NOMO-1 treated with dmso at 0.1 percent for 144 hours (cell line): ENCODE measurements around the gene MBD3.
"Not testable (repeated sequence)": the region's sequence is repeated elsewhere in the genome, so short reads cannot be mapped to it uniquely, and the experiment has no call there.

Experiments
- DNase-seq: peaks from one replicate; lab custom pipeline; 2025; ENCODE audit not compliant: unreplicated experiment; lab: John Stamatoyannopoulos, UW

Gene MBD3

GRCh38 chr19:1551068-1552040, 41.3 kb downstream of the MBD3 start:
- DNase-seq = no peak

DNA sequence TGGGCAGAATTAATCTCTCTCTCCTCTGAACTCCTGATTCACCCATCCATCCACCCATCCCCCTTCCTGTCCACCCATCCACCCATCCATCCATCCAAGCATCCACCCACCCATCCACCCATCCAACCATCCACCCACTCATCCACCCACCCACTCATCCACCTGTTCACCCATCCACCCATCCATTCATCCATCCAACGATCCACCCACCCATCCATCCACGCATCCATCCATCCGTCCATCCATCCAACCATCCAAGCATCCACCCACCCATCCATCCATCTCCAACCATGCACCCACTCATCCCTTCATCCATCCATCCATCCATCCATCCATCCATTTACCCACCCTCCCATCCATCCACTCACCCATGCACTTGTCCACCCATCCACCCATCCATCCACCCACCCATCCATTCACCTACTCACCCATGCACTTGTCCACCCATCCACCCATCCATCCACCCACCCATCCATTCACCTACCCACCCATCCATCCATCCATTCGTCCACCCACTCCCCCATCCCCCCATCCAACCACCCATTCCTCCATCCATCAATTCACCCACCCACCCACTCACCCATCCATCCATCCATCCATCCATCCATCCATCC, 43.2 kb downstream of the MBD3 start:
- DNase-seq = no peak

GRCh38 chr19:1540365-1540925, 52.2 kb downstream of the MBD3 start:
- DNase-seq = no peak

DNA sequence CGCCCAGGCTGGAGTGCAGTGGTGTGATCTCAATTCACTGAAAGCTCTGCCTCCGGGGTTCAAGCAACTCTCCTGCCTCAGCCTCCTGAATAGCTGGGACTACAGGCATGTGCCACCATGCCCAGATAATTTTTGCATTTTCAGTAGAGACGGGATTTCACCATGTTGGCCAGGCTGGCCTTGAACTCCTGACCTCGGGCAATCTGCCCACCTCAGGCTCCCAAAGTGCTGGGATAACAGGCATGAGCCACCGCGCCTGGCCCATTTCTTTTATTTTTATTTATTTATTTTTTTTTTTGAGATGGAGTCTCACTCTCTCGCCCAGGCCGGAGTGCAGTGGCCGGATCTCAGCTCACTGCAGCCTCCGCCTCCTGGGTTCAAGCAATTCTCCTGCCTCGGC, 52.9 kb downstream of the MBD3 start:
- DNase-seq = not testable (repeated sequence)

DNA sequence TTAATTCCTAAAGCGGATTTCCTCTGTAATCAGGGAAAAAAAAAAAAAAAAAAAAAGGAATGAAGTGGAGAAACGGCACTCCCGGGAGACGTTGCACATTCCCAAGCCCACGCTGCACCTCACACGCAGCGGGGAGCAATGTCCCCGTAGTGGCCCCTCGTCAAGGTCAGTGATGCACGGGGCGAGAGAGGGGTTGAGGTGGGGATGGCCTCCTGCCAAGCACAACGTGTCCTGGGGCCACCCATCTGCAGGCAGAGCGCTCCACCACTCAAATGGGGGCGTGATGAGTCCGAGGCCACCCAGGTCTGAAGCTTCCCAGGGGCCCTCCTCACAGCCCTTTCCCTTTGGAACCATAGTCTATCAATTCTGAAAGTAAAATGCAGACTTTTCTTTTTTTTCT, 53.7 kb downstream of the MBD3 start:
- no peak for DNase-seq

- not testable (repeated sequence) for DNase-seq
Measured at GRCh38 chr19:1535699-1536098, 57.0 kb downstream of the MBD3 start.

DNA sequence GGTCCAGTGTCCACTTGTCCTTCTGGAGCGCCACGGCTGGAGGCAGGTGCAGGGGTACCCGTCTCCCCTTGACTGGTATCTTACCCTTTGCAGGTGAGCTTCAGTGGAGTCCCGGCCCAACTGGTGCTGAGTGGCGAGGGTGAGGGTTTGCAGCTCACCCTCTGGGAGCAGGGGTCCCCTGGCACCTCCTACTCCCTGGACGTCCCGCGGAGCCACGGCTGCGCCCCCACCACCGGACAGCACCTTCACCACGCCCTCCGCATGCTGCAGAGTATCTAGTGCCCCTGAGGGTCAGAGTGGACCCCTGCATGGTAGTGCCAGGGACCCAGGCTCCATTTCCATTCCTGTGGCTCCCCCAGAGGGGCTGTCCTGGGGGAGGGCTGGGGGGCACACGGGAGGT, 57.7 kb downstream of the MBD3 start:
- DNase-seq = no peak

DNA sequence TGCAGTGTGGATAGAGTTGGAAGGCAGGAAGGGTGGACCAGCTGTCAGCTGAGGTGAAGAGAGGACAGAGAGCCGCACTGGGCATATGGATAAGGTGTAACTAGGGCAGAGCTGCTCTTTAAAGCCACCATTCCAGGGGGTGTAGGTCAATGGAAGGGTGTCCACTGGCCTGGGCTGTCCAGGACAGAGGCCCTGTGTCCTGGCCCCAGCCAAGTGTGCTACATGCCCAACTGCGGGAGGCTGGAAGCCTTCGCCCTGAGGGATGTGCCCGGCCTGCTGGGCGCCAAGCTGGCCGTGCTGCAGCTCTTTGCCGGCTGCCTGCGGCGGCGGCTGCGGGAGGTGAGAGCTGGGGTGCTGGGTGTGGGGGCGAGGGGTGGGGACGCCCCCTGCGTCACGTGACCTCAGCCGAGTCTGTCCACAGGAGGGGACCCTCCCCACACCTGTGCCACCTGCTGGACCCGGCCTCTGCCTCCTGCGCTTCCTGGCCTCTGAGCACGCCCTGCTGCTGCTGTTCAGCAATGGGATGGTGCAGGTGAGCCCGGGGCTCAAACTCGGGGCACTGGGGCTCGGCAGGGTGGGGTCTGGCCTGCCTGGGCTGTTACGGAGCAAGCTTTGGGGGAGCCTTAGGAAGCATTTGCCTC, 59.0 kb downstream of the MBD3 start:
- no peak for DNase-seq

- DNase-seq = no peak
Measured at GRCh38 chr19:1532003-1532402, 60.7 kb downstream of the MBD3 start.

- DNase-seq = no peak
Measured at GRCh38 chr19:1531587-1531986, 61.1 kb downstream of the MBD3 start.

DNA sequence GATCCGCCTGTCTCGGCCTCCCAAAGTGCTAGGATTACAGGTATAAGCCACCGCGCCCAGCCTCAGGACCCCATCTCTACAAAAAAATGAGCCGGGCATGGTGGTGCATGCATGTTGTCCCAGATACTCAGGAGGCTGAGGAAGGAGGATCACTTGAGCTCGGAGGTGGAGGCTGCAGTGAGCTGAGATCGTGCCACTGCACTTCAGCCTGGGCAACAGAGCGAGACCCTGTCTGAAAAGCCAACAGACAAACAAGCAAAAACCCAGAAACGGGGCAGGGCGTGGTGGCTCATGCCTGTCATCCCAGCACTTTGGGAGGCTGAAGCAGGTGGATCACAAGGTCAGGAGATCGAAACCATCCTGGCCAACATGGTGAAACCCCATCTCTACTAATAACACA, 61.8 kb downstream of the MBD3 start:
- DNase-seq = not testable (repeated sequence)

DNA sequence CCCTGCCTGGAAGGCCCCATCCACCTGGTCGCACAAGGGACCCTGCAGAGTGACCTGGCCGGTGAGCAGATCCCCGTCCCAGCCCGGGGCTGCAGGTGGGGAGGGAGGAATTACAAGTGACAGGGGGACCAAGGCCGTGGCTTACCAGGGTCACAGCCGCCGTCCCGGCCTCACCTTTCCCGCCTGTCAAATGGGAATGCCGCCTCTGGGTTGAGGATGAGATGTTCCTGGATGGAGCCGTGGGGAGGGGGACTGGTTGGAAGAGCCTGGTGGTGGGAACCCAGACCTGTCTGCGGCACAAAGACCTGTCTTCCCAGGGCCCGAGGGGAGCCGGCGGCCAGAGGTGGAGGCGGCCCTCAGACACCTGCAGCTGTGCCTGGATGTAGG, 63.2 kb downstream of the MBD3 start:
- DNase-seq = no peak

GRCh38 chr19:1528596-1529429, 63.9 kb downstream of the MBD3 start:
- no peak for DNase-seq

DNA sequence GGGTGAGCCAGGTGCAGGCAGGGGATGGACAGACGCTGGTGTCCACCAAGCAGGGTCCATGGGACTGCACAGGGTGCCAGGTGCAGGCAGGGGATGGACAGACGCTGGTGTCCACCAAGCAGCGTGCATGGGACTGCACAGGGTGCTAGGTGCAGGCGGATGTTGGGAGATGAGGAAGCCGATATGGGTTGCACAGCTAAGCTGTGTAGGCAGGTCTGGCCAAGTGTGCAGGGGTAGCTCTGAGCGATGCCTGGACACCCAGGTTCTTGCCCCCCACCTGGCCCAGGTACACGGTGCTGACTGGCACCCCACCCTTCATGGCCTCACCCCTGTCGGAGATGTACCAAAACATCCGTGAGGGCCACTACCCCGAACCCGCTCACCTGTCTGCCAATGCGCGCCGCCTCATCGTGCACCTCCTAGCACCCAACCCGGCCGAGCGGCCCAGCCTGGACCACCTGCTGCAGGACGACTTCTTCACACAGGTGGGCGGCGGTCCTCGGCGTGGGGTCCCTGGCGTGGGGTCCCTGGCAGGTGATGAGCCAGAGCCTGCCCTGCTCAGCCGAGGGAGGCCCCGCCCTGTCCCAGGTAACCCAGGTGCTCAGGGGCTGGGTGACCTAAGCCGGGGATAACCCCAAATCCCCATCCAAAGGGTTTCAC, 64.9 kb downstream of the MBD3 start:
- DNase-seq = no peak

GRCh38 chr19:1526979-1527649, 65.6 kb downstream of the MBD3 start:
- no peak for DNase-seq

- DNase-seq = no peak
Measured at GRCh38 chr19:1526066-1526778, 66.4 kb downstream of the MBD3 start.

- DNase-seq = no peak
Measured at GRCh38 chr19:1525343-1525742, 67.3 kb downstream of the MBD3 start.

GRCh38 chr19:1524972-1525325, 67.7 kb downstream of the MBD3 start:
- DNase-seq = no peak

- DNase-seq = no peak
Measured at GRCh38 chr19:1524287-1524971, 68.2 kb downstream of the MBD3 start.
